Stimulated activated CD8-positive, alpha-beta memory T cell treated with anti-CD3 and anti-CD28 coated beads, Interleukin-4, amount 100 ng/mL, for 1 hour (primary cell): ENCODE measurements around the gene PDE1C.

ENCODE experiments used
- DNase-seq, 2 donors: peaks; one replicate each; pipeline ENCODE4 v3.0.0-alpha.2; 2020; ENCODE audit warnings: low read depth in 2 of 2, low spot score in 1 of 2

Gene PDE1C

DNA sequence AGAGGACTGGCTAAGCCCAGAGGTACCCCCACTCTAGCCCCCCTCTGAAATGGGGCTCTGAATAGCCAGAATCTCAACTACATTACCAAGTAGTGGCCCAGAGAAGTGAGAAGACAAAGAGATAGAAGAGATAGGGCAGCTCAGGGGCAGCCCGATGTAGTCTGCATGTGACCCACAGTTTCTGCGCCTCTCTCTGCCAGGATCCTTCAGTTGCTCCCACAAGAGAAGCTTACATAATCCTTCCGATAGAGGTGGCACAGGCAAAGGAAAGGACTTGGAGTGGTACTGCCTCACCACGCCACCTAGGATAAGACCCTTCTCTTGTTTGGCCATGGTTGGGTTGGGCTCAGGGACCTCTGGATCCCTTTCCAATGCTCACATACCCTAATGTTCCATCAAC lies 5.4 kb upstream of the PDE1C start:
- no peak for DNase-seq

DNA sequence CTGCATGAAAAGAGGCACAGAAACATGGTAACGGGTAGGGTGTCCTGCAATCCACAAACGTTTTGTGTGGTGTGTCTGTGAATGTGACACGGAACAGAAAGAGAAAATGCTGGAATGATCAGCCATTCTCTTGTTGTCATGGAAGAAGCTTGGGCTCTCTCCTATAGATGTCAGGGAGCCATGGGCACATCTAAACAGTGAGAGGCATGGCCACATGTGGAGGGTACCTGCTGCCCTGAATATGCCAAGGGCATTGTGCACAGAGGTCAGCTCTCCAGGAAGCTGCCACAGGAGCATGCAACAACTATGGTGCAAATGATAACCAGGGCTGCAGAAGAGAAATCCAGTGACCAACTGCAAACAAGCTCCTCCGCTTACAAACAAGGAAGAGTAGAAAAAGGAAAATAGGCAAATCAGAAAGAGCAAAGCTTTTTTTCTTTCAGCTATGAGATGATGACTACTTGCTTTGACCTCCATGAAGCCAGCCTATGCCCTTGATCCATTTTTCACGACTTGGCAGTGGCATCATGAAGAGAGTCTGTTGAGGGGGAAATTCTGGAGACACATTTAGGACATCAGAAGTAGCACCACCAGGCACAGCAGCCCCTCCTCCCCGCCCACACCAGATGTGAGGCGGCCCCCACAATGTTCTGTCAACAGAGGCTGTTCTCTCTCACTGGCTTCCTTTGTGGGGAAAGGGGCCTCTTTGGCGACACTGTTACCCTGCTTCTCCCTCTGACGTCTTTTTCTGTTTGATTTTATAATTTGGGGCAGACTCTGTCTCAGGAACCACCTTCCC lies 4.8 kb upstream of the PDE1C start:
- no peak for DNase-seq

DNA sequence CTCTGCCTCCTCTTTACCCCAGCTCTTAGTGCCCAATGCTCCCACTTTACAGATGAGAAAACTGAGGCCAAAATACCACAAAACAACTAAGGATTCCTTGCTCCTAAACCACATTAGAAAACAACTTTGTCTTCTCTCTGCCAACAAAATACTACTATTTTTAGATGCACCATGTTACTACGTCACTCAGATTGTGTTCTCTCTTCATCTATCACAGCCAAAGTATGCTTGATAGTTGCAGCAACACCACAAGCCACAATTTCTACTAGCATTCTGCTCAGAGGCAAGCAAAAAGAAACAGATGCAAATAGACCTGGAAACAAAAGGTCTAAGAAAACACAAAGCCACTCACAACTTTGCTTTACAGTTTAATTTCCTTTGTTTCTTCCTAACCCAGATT lies 3.3 kb upstream of the PDE1C start:
- DNase-seq, result no peak

DNA sequence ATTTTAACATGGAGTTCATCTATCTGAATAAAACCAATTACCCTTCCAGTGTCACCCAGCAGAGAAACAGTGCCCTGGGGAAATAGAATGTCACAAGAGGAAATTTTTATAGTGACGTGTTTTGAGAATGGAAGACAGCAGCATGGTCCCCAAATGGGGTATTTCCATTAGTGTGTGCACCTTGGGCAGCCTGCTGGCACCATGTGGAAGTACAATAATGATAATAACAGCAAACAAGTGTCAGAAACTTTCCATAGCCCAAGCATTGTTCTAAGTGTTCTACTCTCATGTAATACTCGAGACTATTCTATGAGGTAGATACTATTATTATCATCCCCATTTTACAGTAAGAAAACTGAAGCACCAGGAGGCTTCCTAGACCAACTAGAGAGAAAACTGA lies 2.2 kb upstream of the PDE1C start:
- DNase-seq, result no peak

DNA sequence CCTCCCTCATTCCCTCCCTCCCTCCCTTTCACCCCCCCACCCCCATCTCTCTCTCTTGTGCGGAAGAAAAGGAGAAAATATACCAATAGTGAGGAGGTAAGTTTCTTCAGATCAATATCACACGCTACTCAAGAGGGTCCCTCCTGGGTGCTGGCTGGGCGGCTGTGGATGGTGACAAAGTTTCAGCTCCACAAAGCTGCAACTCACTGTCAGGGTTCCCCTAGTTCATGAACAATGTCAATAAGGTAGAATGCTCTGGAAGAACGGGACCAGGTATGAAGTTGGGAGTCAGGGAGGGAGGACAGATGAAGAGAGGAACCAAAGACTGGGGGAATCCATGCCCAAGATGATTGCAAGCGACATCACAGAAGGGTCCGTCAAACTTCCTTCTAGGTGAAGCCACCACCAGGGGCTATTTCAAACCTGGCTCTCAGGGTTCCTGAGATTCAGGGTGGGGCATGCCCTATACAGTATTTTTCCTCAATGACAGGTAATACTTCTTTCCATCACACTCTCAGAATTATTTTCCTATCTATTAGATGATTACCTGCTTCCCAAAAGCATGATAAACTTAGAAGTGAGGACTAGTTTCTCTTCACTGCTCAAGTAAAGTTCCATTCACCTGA lies 1.4 kb upstream of the PDE1C start:
- DNase-seq, result no peak

DNA sequence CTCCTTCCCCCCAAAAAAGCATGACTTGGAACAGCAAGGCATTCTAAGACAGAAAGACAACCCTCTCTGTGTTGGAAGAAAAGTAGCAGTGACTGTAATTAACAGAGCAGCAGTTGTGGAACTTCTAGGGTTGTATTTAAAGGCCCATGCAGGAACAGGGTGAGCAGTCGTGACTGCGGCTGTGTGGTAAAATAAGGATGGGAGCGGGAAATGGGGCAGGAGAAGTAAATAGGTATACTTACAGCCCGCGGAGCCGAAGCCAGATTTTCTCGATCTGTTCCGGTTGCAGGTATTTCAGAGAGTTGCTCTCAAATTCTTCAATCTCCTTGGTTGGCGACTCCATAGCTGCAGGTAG lies 179 bp downstream of the PDE1C start:
- no peak for DNase-seq

DNA sequence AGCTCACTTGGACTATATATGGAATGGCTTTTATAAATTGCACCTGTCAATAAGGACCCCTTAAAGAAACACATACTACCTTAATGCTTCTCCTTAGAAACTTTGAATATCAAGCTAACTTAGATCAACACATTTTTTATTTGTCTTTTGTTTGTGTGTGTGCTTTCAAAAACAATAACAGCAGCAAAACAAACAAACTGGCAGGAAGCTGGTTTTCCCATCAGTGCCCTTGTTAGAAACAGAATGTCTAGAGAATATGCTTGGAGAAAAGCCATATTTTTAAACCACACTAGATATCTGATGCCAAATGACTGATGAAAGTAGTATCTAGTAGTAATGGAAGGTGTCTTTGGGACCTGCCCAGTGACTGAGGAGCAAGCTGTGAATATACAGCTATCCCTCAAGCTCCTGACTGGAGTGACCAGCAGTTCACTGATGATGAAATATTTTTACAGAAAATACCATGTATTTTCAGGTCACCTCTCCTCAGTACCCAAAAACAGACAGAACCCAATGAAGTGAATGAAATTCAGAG lies 1.0 kb downstream of the PDE1C start:
- no peak for DNase-seq

DNA sequence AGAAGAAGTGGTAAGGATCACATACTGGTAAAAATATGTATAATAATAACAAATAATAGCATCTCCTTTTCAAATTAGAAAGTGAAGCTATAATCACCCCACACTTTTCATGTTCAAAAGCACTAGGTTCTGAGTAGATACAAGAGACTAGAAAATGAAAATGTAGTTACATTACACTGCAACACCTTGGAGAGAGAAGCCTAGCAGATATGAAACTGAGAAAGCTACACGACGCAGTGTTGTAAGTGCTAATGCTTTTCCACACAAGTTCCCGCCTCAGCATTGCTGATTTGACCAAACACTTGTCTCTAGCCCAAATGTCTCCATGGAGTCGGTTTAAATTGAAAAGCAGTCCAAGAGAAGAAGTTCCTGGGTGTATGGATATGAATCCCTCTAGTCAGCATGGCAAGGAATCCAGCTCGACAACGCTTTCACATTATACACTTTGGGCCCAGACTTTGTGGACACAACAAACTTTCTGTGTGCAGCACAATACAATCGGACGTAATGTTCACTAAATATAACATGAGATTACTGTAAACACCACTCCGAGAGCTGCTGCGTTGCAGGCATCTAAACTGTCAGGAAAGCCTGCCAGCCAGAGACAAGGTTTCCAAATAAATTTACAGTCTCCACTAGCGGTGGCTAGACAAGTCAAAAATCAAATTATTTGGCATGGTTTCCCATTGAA lies 1.7 kb downstream of the PDE1C start:
- DNase-seq, result no peak

DNA sequence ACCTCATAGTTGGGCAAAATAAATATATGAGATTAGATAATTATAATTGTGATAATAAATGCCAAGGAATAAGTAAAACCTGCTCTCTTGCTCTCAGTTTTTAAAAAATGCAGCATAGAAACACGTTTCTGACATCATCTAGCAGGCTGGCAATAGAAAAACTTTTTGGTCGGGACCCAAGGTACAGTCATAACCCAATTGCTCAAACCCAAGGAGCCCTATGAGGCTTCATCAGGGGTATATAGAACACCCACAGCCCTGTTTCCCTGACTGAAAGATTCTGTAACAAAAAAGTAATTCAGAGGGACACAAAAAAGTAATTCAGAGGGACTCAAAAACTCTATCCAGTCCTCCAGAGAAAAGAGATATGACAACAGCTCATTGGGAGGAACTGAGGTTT lies 3.8 kb downstream of the PDE1C start:
- DNase-seq, result no peak

DNA sequence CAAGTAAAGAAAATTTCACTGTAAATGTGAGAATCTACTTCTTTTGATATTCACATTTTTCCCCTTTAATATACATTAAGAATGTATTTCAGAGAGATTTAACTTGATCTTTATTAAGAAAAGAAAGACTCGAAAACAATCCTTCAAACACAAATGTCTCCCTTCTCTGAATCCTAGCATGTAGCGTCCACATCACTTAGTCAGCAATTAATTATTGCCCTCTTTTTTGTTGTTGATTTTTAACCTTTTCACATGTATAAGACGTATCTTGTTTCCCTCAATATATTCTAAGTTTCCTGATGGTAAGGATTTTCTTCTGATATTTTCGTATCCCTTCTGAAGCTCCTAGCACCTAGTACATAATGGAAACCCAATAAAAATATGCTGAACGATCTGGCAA lies 6.6 kb downstream of the PDE1C start:
- DNase-seq, result no peak

DNA sequence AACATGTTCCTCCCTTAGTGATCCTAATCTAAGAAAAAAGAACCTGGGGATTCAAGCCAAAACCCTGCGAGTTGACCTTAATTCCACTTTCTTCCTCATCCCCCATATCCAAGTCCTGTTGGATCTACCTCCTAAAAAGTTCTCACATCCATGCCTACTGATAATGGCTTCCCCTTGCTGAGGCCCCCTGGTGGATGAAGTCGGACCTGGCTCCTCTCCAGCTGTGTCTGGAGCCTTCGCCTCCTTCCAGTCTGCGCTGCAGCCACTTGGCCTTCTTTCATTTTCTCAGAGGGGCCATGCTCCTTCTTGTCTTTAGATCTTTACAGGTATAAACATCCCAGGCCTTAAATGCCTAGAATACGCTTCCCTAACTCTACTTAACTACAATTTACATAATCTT lies 8.1 kb downstream of the PDE1C start:
- DNase-seq, result no peak

DNA sequence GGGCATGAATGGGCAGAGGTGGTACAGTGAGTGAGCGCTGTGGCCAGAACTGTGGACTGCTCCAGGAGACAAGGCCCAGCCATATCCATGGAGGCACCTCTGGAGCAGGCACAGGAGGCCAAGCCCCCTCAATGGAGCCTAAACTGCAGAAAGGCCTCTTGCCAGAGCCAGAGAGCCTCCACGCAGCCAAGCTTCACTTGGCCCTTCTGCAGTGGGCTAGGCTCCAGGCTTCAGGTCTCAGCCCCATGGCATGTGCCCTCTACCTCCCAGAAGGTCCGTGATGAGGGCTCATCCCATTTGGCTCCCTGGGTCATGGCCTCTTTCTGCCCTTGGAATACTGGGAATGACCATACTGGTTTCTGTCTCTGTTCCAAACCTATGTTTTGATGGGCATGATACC lies 8.9 kb downstream of the PDE1C start:
- no peak for DNase-seq

DNA sequence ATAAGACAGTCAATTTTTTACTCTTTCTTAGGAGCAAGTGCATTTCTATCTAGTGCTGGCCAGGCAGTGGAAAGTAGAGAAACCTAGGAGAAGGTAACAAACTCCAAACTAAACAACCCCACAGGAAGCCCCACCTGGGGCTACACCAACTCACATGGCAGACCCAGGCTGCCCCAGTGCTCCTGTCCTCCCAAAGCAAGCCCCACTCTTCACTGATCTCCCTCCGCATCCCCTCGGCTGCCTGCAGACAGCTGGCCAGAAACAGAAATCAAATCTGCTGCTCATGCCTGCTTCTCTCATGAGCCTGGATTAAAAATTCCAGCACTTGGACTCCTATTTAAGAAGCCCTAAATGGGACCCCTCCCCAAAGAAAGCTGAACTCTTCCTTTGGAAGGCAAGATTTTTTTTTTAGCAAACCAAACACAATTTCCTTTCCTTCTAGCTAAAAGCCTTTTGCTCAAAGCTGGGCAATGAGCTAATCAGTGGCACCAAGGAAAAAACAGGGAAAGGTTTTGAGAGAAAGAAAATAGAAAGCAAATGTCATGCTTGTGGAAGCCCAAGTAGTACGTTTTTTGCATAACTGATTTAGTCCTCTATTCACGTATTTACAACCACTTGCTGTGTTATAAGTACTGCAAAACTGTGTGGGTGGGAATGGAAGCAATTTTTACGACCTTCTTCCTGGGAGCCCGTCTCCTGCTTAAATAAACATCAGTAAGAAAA lies 10.8 kb downstream of the PDE1C start:
- DNase-seq, result no peak

DNA sequence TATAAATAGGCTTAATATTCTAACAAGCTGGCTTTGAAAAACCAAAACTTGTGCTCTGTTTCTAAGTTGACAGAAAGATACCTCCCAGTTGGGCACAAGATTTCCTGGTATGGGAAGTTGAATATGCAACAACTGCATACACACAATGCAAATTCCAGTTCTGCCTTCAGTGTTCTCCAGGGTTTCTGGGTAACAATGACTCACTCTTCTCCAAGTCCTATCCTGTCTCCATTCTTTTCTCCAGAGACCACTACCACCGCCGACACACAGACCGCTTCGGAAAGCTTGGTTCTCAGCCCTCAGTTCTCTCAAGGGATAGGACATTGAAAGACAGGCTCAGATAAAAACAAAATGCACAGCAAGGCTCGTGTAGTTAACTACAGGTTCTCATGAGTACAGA lies 12.2 kb downstream of the PDE1C start:
- DNase-seq, result no peak

DNA sequence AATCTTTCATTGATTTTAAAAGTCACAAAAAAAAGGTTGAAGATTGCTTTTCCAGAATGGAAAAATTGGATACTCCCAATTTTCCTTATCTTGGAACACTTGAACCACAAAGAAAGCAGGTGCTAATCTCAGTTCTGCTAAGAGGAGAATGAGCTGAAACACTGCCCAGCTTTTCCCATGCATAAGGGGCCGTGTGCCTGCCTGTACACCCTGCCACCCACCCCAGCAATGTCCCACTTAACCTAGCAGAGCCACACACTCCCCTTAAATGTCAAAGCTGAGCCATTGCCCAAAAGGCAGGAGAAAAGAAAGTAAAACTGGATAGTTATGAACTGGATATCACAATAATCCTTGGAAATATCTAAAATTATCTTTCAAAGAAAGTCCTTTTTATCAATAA lies 13.4 kb downstream of the PDE1C start:
- no peak for DNase-seq

DNA sequence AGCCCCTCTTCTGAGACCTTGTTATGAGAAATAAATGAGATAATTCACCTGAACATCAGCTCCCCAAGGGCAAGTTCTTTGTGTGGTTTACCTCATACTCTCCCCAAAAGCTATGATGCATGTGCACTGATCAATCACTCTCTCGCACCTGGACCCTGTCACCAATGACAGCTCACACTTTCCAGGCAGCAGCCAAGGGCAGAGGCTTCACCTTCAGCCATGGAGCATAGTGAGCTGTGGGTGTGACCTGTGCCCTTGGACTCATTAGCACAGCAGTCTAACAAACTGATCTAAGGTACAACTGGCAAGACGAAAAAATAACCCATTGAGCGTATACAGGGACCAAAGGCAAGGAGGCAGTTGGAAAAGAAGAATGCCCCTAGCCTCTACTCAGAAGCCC lies 17.0 kb downstream of the PDE1C start:
- no peak for DNase-seq

DNA sequence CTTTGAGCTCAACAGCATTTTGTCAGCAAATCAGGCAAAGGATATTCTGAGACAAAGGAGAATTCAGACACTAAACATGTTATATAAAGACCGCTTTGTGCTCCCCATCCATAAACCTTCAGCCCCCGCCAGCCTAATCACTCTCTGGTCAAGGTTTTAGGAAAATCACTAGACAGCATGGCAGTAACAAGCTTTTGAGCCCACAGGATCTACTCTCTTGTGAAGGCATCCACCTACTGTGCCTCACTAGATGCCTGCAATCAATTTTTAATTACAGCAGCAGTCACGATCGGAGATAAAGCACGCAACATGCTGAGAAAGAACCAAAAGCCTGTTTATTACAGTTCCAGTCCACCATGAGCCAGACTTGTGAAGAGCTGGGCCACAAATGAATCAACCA lies 19.1 kb downstream of the PDE1C start:
- DNase-seq, result no peak

DNA sequence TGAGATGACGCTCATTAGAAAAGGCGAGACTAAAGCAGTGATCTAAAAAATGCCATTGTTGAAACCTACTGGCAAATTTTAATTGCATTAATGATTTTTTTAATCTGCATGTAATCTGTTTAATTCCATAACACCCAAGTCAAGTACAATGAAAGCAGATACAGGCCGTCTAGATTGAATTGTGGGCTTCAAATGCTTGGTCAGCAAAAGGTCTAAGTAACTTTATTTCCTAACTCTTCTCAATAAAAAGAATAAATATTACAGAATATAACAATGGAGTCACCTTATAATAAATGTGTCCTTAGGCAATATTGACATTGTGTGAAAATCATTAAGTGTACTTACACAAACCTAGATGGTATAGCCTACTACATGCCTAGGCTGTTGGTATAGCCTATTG lies 20.6 kb downstream of the PDE1C start:
- no peak for DNase-seq

DNA sequence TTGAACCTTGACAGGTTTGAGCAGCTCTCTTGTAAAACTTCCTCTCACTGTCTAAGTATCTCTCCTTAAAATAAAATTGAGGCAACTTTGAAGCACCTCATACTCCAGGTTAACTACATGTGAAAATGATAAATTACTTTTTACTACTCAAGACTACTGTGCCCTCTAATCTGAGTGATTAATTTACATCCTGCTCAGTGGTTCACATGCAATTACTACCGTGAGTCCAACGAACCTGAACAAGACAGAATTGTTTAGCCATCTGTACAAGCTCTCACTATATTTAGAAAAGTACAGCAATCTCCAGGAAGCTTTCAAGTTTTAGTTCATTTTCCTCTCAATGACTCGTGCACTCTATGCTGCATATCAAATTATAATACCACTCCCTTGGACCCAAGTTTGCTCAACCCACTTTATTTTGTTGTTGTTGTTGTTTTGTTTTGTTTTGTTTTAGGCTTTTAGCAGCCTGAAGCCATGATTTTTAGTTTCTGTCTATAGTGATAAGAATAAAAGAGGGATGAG lies 21.2 kb downstream of the PDE1C start:
- no peak for DNase-seq

DNA sequence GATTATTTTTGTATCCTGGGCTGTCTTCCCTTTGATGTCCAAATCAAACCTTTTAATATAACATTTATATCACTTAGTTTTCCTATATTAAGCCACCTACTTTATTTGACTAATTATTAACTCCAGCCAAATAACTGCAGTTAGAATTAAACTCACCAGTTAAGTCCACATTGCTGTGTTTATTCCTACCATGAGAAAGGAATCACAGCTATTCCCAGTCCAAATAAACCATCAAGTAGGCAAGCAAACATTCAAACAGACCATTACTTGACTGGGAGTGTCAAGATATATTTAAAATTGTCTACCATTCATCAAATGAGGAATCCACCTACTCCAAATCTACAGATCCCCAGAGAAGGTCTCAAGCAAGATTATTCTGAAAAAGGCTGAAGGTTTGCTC lies 22.4 kb downstream of the PDE1C start:
- no peak for DNase-seq

DNA sequence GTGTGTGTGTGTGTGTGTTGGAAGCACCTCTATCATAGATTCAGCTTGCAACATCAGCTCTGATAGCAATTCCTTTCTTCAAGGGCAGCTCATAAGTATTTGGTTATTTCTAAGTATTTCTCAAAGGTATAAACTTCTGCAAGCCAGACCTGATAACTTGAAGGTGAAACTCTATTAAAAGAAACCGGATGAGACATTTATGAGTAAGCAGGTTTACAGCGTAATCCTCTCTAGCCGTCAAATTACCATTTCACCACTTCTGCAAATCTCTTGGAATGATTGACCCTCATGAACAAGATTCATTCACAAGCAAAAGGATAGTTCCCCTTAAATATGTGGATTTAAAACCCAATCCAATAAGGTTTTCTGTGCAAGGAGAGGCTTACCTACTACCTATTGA lies 23.1 kb downstream of the PDE1C start:
- DNase-seq, result no peak
